Measurements from ENCODE around the gene HYI.
"Not testable (repeated sequence)": the region's sequence is repeated elsewhere in the genome, so short reads cannot be mapped to it uniquely, and the experiment has no call there.

HYI gene

DNA sequence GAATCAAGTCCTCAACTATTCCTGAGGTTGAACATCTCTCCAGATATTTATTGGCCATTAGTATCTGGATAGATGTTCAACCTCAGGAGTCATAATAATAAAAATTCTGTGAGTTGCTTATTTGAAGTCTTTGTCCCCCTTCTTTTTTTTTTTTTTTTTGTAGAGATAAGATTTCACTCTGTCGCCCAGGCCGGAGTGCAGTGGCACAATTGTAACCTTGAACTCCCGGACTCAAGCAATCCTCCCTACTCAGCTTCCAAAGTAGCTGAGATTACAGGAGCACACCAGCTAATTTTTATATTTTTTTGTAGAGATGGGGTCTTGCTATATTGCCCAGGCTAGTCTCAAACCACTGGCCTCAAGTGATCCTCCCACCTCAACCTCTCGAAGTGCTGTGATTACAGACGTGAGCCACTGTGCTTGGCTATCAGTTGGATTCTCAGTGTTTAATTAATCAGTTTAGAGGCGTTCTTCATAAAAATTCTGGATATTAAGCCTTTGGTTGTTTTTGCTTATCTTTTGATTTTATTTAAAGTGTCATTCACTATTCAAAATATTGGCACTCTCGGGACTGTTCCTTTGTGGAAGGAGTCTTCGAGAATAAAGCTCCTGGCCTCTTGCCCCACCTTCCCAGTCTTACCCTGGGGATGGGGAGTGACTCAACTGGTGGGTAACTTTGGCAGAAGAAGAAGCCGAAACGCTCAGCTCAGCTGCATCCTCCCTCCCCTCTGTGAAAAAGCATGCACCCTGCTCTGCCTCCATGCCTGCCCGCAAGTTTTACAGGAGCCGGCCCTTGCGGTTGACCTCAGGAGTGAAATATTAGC lies 11.2 kb upstream of the HYI start:
- no peak for DNase-seq (ENCODE audit: low read depth in 2 of 3, low spot score in 2 of 3)

DNA sequence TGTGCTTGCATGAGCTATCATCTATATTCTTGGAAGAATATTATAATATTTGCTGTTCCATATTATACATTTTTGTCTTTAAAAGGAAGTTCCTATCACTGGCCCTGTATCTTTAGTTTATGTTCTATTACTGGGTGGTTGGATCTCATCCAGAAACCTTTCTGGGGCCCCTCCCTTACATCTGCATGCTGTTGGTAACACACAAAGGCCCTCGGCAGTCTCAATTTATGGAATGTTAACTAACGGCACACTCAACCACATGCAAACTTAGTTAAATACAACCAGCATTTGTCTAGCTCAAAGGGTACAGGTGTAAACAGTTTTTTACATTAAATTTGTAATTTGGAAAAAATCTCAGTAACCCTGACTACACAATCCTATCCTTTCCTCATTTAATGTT lies 9.7 kb upstream of the HYI start:
- no peak for DNase-seq (ENCODE audit: low read depth in 2 of 3, low spot score in 2 of 3)

DNA sequence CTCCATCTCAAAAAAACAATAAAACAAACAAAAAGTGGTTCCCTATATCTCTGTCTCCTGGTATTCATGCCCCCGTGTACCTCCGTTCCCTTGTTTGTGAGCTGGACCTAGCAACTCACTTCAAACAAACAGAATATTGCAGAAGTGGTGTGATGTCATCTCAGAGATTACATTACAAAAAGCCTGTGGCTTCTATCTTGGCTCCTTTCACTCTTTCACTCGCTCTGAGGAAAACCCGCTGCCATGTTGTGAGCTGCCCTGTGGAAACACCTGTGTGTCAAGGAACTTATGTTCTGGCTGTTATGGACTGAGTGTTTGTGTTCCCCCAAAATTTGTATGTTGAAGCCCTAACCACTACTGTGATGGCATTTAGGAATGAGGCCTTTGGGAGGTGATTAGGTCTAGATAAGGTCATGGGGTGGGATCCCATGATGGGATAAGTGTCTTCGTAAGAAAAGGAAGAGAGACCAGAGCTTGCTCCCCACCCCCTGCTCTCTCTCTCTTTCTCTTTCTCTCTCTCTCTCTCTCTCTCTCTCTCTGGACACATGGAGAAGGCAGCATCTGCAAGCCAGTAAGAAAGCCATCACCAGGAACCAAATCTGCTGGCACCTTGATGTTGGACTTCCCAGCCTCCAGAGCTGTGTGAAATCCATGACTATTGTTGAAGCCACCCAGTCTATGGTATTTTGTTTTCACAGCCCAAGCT lies 7.4 kb upstream of the HYI start:
- DNase-seq (ENCODE audit: low read depth in 2 of 3, low spot score in 2 of 3): no peak

DNA sequence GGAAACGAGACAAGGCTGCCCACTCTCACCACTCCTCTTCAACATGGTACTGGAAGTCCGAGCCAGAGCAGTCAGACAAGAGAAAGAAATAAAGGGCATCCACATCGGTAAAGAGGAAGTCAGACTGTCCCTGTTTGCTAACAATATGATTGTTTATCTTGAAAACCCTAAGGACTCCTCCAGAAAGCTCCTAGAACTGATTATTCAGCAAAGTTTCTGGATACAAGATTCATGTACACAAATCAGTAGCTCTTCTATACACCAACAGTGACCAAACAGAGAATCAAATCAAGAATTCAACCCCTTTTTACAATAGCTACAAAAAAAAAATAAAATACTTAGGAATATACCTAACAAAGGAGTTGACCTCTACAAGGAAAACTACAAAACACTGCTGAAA lies 4.6 kb upstream of the HYI start:
- DNase-seq (ENCODE audit: low read depth in 2 of 3, low spot score in 2 of 3): not testable (repeated sequence)

DNA sequence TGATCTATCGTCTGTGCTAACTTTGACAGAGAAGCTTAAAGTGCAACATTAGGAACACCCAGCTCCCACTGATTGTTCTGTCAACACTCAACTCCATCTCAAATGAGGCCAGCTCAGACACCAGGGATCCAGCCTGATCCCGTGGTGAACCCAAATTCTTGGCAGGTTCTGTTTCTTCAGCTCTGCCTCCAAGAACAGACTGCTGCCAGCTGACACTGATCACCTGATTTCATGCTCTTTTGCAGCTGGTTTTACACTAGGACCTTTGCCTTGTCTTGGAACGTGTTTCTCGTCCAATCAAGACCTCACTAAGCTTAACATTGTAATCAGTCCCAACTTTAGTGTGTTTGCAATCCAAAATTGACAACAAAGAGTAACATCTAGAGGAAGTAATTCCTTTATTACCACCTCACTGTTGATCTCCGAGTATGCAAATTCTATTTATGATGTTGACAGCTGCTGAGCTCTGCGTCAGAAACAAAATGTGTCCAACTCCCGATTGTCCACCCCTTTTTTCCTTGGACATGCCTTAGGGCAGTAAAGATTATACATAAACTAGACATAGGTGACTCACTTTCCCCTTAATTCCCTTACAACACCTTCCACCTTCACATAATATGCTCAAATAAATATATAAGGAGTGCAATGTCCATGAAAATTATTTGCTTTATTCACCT lies 1.6 kb upstream of the HYI start:
- DNase-seq (ENCODE audit: low read depth in 2 of 3, low spot score in 2 of 3): no peak

DNA sequence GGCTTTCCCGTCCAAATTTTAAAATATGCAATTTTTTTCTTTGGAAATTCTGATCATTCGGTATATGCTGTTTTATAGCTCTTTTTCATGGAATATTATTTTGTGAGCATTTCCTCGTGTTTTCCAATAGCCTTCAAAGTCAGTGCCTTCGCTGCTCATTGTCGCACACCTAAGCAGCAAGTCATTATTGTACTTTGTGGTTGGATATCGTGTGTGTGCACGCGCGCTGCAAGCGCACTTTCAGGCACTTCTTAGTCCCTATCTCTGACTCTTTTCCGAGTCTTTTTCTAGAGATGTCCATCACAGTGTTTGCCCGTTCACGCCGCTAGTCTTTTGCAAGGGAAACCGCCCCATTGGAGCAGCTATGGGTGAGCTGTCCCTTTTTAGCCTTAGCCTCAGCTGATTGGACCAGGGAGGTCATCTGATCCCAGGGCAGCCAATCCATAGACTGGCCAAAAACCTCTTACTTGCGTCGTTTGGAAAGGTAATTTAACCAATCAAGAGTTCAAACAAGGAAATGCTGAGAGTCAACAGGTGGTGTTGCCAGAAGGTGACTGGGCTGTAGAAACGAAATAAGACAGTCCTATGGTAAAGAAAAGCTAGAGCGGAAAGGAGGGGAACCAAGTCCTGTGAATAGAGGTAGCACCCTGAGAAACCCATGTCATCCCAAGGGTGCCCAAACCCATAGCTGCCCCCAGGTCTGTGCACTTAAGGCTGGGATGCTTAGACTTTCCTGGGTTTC lies 710 bp upstream of the HYI start:
- DNase-seq (ENCODE audit: low read depth in 2 of 3, low spot score in 2 of 3): peak in 2 of 3 experiments; percentile 23 to 34

DNA sequence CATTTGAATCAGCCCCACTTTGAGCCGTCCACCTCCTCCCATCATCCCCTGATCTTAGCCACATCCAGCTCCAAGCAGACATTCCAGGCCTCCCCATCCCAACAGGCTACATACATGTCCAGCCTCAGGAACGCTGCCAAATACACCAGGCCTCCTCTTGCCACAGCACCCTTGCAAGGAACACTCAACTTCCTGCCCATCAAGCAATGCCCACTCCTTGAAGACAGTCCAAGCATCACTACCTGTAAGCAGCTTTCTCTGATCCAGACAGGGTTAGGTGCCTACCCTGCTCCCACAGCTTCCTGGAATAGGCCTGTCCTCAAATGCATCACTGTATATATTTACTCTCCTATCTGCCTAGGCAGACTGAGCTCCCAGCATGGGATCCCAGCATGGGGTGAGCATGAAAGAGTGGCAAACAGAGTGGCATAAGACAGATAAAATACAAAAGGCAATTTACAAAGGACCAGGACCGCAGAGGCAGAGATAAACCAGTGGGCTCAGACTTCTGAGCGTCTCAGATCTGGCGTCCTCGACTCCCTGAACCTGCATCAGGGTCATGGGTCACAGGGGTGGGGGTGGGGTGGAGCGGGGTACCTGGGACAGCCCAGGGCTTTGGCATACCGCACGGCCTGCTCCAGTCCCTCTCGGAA lies 816 bp downstream of the HYI start:
- no peak for DNase-seq (ENCODE audit: low read depth in 2 of 3, low spot score in 2 of 3)

DNA sequence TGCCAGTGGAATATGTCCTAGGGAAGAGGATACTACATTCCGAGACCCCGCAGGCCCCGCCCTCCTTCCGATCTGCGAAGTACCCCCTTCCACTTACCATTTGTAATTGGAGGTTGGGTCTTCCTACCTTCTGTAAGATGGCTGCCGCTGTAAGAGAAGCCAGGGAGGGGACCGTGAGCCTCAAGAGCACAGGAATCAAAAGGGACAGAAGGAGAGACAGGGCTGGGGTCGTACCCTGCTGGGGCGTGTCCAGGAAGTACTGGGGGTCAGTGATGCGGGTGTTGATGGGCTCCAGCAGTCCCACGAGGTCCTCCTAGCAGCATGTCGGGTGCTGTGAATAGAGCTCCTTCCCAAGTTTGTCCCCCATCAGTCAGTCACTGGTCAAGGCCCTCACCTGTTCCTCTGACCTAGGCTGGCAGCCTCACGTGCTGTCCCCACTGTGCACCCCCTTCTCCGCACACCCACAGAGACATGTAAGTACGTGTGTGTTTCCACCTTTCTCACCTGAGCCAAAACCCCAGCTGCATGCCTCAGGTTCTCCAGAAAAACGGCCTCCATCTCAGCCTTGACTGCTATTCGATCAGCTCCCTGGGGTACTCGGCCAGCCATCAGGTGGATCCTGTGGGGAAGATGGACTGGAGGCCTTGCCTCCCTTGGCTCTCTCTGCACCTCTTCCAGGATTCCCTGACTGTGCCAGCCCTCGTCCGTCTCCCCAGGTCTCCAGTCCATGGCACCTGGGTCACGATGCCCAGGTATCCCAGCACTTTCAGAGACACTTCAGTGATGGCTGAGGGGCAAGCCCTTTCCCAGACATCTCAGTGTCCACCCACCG lies 1.8 kb downstream of the HYI start:
- no peak for DNase-seq (ENCODE audit: low read depth in 2 of 3, low spot score in 2 of 3)

DNA sequence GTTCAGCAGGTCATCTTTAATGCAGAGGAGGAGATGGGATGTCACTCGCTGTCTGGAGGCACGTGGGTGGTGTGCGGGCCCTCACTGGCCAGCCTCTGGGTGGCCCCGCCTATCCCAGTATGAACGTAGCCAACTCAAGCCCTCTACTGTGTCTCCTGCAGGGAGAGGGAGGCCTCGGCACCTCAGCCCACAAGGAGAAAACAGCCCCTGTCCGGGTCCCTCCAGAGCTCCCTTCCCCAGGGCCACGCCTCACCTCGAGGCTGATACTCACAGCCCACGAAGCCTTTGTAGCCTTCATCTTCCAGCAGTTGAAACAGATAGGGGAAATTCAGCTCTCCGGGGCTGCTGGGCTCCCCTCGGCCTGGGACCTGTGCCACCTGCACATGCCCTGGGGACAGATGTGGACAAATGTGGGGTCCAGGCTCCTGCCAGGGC lies 2.6 kb downstream of the HYI start:
- no peak for DNase-seq (ENCODE audit: low read depth in 2 of 3, low spot score in 2 of 3)

DNA sequence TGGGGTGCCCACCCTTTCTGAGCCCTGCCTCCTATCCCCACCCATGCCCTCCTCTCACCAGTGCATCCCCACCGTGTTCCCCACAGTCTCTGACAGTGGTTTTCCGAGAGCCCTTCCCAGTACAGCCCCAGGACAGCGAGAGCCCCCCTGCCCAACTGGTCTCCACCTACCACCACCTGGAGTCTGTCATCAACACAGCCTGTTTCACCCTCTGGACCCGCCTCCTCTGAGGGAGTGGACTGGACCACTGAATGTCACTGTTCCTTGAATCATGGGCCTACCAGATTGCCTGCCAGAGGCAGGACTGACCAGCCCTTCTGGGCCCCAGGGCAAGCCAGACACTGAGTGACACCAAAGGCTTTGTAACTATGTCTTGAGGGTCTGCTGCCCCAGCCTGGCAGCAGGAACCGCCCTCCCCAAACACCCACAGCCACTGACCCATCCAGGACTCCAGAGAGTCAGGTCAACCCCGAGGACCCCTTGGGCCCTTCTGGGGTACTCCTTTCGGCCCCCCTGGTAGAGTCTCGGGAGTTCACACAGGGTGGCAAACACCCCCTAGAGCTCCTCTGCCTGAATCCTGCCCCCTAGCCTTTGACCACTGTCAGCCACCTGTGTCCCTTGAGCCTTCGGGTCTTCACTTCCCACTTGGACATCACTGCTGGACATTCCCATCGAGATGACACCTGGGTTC lies 3.3 kb downstream of the HYI start:
- DNase-seq (ENCODE audit: low read depth in 2 of 3, low spot score in 2 of 3): no peak

DNA sequence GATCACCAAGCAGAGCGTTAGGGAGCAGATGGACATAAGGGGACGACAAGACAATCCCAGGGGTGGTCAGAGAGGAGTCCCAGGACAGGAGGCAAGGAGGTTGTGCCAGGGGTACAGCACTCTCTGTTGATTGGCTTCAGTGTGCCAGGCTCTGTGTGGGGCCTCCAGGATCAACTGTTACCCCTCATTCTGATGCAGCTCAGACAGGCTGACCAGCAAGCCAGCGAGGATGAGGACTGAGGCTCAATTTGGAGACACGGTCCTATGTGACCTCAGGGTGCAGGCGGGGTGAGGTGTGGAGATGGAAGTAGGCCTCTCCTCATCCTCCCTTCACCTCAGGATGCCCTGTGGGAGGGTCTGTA lies 4.0 kb downstream of the HYI start:
- DNase-seq (ENCODE audit: low read depth in 2 of 3, low spot score in 2 of 3): no peak

DNA sequence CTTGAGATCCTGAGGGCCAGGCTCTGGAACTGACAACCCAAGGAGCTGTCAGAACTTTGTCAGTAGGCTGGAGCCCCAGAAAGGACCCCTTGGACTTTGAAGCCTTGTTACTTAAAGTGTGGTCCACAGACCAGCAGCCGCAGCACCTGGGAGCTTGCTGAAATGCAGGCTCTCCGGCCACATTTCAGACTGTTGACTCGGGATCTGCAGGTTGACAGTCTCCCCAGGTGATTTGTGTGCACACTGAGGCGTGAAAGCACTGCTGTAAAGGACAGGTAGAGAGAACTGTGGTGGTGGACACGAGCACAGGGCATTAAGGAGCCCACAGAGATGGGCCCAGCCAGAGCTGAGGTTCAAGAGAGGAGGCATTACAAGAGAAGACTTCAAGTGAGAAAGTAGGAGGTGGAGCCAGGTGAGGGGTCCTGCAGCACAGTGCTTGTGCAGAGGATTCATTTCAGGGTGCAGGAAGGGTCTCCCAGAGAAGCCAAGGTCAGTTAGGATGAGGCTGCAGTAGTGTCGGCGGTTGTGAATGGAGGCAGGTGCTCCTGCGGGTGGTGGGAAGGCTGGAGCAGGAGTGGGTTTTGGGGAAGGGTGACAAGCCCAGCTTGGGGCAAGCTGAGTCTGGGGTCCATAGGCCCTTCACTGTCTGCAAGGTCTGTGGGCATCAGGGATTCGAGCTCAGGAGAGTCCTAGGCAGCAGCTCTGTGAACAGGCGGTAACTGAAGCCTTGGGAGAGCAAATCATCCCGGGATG lies 4.6 kb downstream of the HYI start:
- no peak for DNase-seq (ENCODE audit: low read depth in 2 of 3, low spot score in 2 of 3)

DNA sequence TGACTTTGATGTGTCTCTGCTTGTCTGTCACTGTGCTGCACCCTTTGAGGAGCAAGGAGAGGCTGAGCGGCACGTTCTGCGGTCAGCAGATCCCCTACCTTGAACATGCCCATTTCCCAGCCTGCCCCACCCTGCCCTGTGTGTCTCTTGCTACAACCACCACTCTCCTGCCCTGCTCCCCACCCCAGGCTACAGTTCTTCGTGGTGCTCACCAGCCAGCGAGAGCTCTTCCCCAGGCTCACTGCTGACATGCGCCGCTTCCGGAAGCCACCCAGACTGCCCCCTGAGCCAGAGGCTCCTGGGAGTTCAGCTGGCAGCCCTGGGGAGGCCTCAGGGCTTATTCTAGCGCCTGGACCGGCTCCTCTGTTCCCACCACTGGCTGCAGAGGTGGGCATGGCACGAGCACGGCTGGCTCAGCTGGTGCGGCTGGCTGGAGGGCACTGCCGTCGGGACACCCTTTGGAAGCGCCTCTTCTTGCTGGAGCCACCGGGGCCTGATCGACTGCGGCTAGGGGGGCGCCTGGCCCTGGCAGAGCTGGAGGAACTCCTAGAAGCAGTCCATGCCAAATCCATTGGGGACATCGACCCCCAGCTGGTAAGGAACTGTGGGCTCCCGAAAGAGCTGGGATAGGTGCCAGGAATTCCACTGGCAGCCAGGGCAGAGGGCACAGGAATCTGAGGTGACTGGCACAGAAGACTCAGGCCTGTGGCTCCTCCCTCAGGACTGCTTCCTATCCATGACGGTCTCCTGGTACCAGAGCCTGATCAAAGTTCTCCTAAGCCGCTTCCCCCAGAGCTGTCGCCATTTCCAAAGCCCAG lies 5.6 kb downstream of the HYI start:
- DNase-seq (ENCODE audit: low read depth in 2 of 3, low spot score in 2 of 3): no peak

DNA sequence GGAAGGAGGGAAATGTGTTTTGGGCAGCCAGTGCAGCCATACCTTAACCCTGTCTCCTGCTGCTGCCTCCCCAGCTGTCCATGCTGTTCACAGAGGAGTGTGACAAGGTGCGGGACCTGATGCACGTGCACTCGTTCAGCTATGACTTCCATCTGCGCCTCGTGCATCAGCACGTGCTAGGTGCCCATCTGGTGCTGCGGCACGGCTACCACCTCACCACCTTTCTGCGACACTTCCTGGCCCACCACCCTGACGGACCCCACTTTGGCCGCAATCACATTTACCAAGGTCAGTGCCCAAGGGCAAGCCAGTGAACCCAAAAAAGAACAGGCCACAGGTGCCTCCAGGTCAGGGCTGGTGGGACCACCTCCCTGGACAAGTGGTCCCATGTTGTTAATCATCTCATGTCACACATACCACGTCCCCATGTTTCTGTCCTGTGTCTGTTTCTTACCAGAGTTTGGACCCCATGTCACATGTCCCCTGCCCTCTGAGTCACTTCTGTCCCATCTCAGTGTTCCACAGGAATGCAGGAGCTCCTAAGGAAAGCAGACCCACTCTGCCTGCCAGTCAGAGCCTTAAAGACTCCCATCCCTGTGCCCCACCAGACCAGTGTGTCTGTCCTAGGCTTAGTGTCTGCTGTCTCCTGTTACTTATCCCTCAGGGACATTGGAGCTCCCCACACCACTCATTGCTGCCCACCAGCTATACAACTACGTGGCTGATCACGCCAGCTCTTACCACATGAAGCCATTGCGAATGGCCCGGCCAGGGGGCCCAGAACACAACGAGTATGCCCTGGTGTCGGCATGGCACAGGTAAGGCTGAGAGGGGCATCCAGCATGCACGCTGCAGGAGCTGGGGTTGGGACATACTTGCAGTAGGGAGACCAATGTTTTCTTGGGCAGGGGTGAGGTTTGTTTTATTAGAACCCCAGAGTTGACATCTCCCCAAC lies 6.6 kb downstream of the HYI start:
- no peak for DNase-seq (ENCODE audit: low read depth in 2 of 3, low spot score in 2 of 3)

DNA sequence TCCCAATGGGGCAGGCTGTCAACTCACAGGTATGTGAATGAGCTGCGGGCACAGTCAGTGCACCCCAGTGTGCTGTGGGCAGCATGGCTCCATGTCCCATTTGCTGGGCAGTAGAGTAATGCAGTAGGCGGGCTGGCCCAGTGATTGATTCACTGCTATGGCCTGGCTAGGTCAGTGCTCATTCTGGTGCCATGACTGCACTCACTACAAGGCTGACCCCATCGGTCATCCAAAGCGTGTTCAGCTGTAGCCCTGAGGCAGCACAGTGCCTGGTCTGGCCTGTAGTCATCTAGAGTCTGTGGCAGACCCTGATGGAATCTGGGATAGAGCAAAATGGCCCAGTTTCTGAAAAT lies 7.4 kb downstream of the HYI start:
- no peak for DNase-seq (ENCODE audit: low read depth in 2 of 3, low spot score in 2 of 3)

DNA sequence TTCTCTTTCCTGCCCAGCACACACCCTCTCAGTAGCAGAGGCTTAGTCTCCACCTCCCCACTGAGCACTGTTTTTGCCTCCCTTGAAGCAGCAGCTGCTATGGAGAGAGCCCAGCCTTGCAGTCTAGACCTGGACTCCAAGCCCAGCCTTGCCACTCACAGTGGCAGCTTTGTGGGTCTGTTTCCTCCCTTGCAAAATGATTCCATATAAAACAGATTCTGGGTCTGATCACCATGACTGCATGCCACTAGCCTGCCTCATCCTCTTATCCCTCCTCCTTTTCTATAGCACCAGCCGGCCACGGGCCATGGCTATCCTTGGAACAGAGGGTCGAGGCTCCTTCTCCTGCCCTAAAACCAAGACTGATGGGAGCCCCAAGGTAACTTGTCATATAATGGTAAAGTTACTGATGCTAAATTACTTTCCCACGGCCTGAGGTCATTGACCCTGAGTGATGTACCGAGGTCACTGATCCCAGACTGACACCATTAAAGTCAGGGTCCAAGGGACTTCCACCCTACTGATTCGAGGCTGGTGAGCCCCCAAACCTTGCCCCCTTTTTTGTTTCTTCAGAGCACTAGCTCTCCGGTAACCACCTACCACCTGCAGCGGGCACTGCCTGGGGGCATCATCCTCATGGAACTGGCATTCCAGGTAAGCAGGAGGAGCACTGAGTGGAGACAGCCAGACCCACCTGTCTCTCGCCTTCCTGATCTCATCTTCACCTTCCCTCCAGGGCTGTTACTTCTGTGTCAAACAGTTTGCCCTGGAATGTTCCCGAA lies 7.9 kb downstream of the HYI start:
- no peak for DNase-seq (ENCODE audit: low read depth in 2 of 3, low spot score in 2 of 3)
